GM19238 (cell line): ENCODE results near the gene DPF3.
"Not testable (repeated sequence)": the region's sequence is repeated elsewhere in the genome, so short reads cannot be mapped to it uniquely, and the experiment has no call there.

Source experiments
- DNase-seq: peaks from one replicate; pipeline ENCODE4 v3.0.0; 2011; ENCODE audit warnings: low spot score; ENCODE audit not compliant: insufficient read length

DPF3 gene

GRCh38 chr14:72880820-72881219 is 13.1 kb downstream of the DPF3 start:
- DNase-seq = no peak

- DNase-seq = no peak
Measured at GRCh38 chr14:72880164-72880563, 13.7 kb downstream of the DPF3 start.

- no peak for DNase-seq
Measured at GRCh38 chr14:72879431-72879830, 14.5 kb downstream of the DPF3 start.

GRCh38 chr14:72878746-72879145 is 15.2 kb downstream of the DPF3 start:
- DNase-seq = no peak

GRCh38 chr14:72876710-72877063 is 17.2 kb downstream of the DPF3 start:
- no peak for DNase-seq

- DNase-seq = no peak
Measured at GRCh38 chr14:72876005-72876709, 17.7 kb downstream of the DPF3 start.

- not testable (repeated sequence) for DNase-seq
Measured at GRCh38 chr14:72870878-72871277, 23.0 kb downstream of the DPF3 start.

- DNase-seq = no peak
Measured at GRCh38 chr14:72869407-72870329, 24.2 kb downstream of the DPF3 start.

GRCh38 chr14:72868500-72868899 is 25.4 kb downstream of the DPF3 start:
- DNase-seq = no peak

GRCh38 chr14:72864712-72865365 is 29.1 kb downstream of the DPF3 start:
- no peak for DNase-seq

- no peak for DNase-seq
Measured at GRCh38 chr14:72863216-72864006, 30.5 kb downstream of the DPF3 start.

GRCh38 chr14:72856530-72857266 is 37.2 kb downstream of the DPF3 start:
- no peak for DNase-seq

GRCh38 chr14:72855913-72856312 is 38.0 kb downstream of the DPF3 start:
- no peak for DNase-seq

GRCh38 chr14:72852194-72852593 is 41.7 kb downstream of the DPF3 start:
- DNase-seq = no peak

GRCh38 chr14:72851635-72852034 is 42.3 kb downstream of the DPF3 start:
- no peak for DNase-seq

- no peak for DNase-seq
Measured at GRCh38 chr14:72850360-72850759, 43.5 kb downstream of the DPF3 start.

GRCh38 chr14:72849222-72849621 is 44.7 kb downstream of the DPF3 start:
- no peak for DNase-seq

- DNase-seq = no peak
Measured at GRCh38 chr14:72847721-72848120, 46.2 kb downstream of the DPF3 start.

GRCh38 chr14:72845683-72846082 is 48.2 kb downstream of the DPF3 start:
- no peak for DNase-seq

- no peak for DNase-seq
Measured at GRCh38 chr14:72845196-72845595, 48.7 kb downstream of the DPF3 start.

GRCh38 chr14:72844524-72844923 is 49.4 kb downstream of the DPF3 start:
- DNase-seq = no peak
